ENCODE results near the gene LHX6. TPM values are rescaled to one million over a fixed set of nuclear protein-coding genes. Genes with fewer than 3 reads are reported as not detected.
A peak's percentile ranks its signal among the peaks of the same experiment; 100 is the strongest.

The LHX6 gene
- polyA plus RNA-seq, 1 donor from 2014 or later, result 0.14 TPM

DNA sequence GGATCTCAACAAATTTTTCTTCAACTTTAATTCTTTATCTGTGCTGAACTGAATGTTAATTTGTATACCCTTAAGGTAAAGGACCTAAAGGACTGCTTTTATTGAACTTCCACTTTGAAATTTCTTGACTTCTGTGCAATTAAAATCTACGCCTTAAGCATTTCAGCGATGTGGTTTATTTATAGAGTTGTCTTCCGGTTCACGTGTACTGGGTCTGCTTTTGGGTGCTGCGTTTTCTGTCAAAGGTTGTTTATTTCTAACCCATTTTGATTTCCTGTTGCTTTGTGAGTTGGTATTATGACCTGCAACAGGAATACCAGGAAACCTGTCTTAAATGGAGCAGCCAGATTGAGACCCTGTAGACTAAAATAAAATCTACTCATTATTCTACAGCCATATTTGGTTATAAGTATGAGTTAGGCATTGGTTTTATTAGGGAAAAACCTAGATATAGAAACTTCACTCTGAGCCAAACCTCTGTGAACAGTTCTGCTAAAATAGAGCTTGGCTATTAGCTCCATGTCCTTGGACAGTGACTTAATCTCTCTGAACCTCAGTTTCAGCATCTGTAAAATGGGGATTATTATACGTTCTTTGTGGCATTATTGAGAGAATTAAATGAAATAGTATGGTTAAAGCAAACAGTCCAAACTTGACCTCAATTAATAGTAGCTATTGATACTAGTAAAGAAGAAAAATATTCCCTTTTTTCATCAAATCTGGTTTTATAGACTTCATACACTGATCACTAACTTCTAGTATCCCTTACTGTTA, 39.5 kb upstream of the LHX6 start:
- no peak overlapping the region for H3K9ac ChIP-seq (ENCODE audit: low read length)
- H2AFZ ChIP-seq (ENCODE audit: low read depth, low read length), result no peak overlapping the region
- no peaks in the 10 kb centered on the region for H3K36me3 ChIP-seq (ENCODE audit: insufficient read depth, low read length)
- TF ChIP-seq, protein P1, sequence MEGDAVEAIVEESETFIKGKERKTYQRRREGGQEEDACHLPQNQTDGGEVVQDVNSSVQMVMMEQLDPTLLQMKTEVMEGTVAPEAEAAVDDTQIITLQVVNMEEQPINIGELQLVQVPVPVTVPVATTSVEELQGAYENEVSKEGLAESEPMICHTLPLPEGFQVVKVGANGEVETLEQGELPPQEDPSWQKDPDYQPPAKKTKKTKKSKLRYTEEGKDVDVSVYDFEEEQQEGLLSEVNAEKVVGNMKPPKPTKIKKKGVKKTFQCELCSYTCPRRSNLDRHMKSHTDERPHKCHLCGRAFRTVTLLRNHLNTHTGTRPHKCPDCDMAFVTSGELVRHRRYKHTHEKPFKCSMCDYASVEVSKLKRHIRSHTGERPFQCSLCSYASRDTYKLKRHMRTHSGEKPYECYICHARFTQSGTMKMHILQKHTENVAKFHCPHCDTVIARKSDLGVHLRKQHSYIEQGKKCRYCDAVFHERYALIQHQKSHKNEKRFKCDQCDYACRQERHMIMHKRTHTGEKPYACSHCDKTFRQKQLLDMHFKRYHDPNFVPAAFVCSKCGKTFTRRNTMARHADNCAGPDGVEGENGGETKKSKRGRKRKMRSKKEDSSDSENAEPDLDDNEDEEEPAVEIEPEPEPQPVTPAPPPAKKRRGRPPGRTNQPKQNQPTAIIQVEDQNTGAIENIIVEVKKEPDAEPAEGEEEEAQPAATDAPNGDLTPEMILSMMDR (IDR thresholded peaks at IDR 0.05; ENCODE audit: poor library complexity, severe bottlenecking), result no peak
- TF ChIP-seq, protein P2, sequence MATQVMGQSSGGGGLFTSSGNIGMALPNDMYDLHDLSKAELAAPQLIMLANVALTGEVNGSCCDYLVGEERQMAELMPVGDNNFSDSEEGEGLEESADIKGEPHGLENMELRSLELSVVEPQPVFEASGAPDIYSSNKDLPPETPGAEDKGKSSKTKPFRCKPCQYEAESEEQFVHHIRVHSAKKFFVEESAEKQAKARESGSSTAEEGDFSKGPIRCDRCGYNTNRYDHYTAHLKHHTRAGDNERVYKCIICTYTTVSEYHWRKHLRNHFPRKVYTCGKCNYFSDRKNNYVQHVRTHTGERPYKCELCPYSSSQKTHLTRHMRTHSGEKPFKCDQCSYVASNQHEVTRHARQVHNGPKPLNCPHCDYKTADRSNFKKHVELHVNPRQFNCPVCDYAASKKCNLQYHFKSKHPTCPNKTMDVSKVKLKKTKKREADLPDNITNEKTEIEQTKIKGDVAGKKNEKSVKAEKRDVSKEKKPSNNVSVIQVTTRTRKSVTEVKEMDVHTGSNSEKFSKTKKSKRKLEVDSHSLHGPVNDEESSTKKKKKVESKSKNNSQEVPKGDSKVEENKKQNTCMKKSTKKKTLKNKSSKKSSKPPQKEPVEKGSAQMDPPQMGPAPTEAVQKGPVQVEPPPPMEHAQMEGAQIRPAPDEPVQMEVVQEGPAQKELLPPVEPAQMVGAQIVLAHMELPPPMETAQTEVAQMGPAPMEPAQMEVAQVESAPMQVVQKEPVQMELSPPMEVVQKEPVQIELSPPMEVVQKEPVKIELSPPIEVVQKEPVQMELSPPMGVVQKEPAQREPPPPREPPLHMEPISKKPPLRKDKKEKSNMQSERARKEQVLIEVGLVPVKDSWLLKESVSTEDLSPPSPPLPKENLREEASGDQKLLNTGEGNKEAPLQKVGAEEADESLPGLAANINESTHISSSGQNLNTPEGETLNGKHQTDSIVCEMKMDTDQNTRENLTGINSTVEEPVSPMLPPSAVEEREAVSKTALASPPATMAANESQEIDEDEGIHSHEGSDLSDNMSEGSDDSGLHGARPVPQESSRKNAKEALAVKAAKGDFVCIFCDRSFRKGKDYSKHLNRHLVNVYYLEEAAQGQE (IDR thresholded peaks at IDR 0.05; ENCODE audit: borderline replicate concordance), result no peak
- TF ChIP-seq EP300 (conservative IDR thresholded peaks at IDR 0.05; ENCODE audit: poor library complexity, severe bottlenecking) (no peak), EZH2 (IDR thresholded peaks at IDR 0.05; ENCODE audit: borderline replicate concordance, insufficient read depth, low read length, poor library complexity, severe bottlenecking) (no peak), MXI1 (conservative IDR thresholded peaks at IDR 0.05; ENCODE audit: poor library complexity, severe bottlenecking) (no peak), SMC3 (conservative IDR thresholded peaks at IDR 0.05; ENCODE audit: poor library complexity) (no peak), TAF1 (IDR thresholded peaks at IDR 0.05; ENCODE audit: low read depth) (no peak), POLR2AphosphoS5 (IDR thresholded peaks at IDR 0.05) (no peak), RAD21 (conservative IDR thresholded peaks at IDR 0.05) (no peak)
- H3K27me3 ChIP-seq (ENCODE audit: insufficient read depth, low read depth, low read length), result no peaks in the 10 kb centered on the region
- H3K79me2 ChIP-seq (replicated peaks; ENCODE audit: insufficient read depth, low read length), result peaks cover 21% of the 10 kb centered on the region
- no peaks in the 10 kb centered on the region for H3K9me2 ChIP-seq (ENCODE audit: insufficient read depth, low read length)
- H3K4me3 ChIP-seq (ENCODE audit: low read length), result no peak overlapping the region
- H3K9me3 ChIP-seq (ENCODE audit: low read length), result no peaks in the 10 kb centered on the region
- no peaks in the 10 kb centered on the region for H3F3A ChIP-seq (ENCODE audit: insufficient read depth, low read length, poor library complexity, severe bottlenecking)
- H3K27ac ChIP-seq (ENCODE audit: low read length), result no peak overlapping the region
- H4K20me1 ChIP-seq (ENCODE audit: insufficient read depth), result no peaks in the 10 kb centered on the region
- H3K4me2 ChIP-seq (ENCODE audit: low read length), result no peak overlapping the region

DNA sequence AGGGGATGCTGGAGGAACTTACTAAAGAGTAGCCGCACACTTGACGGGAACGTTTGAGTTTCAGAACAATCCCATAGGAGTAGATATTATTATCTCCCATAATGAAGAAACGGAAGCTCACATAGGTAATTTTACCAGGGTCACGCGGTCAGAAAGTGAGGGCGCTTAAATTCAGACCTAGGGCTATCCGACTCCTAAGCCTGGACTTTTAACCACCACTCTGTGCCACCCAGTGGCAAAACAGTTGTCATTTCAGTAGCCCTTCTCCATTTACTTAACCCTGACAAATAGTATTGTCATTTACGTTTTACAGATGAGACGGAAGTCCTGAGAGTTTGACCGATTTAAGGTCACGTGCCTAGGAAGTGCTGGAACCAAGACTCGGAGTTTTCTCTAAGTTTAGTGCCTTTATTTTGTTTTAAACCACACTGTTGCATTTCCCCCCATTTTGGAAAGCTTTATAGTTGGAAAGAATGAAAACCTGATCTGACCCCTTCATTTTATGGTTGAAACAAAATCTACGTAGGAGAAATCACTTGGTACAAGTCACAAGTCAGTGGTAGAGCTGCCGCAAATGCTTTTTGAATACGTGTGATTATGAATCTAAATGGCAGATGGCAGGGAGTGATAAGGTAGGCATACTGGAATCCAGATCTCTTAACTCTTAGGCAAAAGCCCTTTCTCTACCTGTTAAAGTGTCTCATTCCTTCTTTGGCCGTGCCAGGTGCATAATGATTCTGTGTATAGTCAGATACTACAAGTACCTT, 36.6 kb upstream of the LHX6 start:
- Histone ChIP-seq H3K36me3 (ENCODE audit: insufficient read depth, low read length) (no peaks in the 10 kb centered on the region), H3K9me2 (ENCODE audit: insufficient read depth, low read length) (no peaks in the 10 kb centered on the region), H3K4me3 (ENCODE audit: low read length) (peak overlapping the region; percentile 87), H3K4me2 (ENCODE audit: low read length) (peak overlapping the region; percentile 85), H4K20me1 (ENCODE audit: insufficient read depth) (no peaks in the 10 kb centered on the region), H3K9ac (ENCODE audit: low read length) (peak overlapping the region; percentile 95), H3F3A (ENCODE audit: insufficient read depth, low read length, poor library complexity, severe bottlenecking) (no peaks in the 10 kb centered on the region), H3K79me2 (replicated peaks; ENCODE audit: insufficient read depth, low read length) (peaks cover 33% of the 10 kb centered on the region), H3K27me3 (ENCODE audit: insufficient read depth, low read depth, low read length) (no peaks in the 10 kb centered on the region), H3K9me3 (ENCODE audit: low read length) (no peaks in the 10 kb centered on the region), H3K27ac (ENCODE audit: low read length) (peak overlapping the region; percentile 91), H2AFZ (ENCODE audit: low read depth, low read length) (peak overlapping the region; percentile 89)
- TF ChIP-seq EP300 (conservative IDR thresholded peaks at IDR 0.05; ENCODE audit: poor library complexity, severe bottlenecking) (no peak), RAD21 (conservative IDR thresholded peaks at IDR 0.05) (no peak), EZH2 (IDR thresholded peaks at IDR 0.05; ENCODE audit: borderline replicate concordance, insufficient read depth, low read length, poor library complexity, severe bottlenecking) (no peak), MXI1 (conservative IDR thresholded peaks at IDR 0.05; ENCODE audit: poor library complexity, severe bottlenecking) (no peak), TAF1 (IDR thresholded peaks at IDR 0.05; ENCODE audit: low read depth) (no peak), SMC3 (conservative IDR thresholded peaks at IDR 0.05; ENCODE audit: poor library complexity) (no peak), POLR2AphosphoS5 (IDR thresholded peaks at IDR 0.05) (no peak)
- TF ChIP-seq, protein P1 (IDR thresholded peaks at IDR 0.05; ENCODE audit: poor library complexity, severe bottlenecking), result no peak
- TF ChIP-seq, protein P2 (IDR thresholded peaks at IDR 0.05; ENCODE audit: borderline replicate concordance), result no peak
